Fibroblast of pulmonary artery (primary cell): ENCODE data around the gene MACROD2.

Source experiments
- DNase-seq: peaks from one replicate; pipeline ENCODE4 v3.0.0-alpha.2; 2010; ENCODE audit warnings: low read depth
- H3K4me3 ChIP-seq: replicated peaks from 2 replicates; pipeline ENCODE4 v1.5.1; 2011; ENCODE audit warnings: low read depth, mild to moderate bottlenecking, control low read depth, low read length, moderate library complexity
- CTCF ChIP-seq: IDR thresholded peaks from 2 replicates; pipeline ENCODE4 v1.5.1; 2011; ENCODE audit warnings: mild to moderate bottlenecking, control low read depth, low read length, inconsistent platforms; ENCODE audit errors: missing control alignments

Gene MACROD2

GRCh38 chr20:15851576-15852215 is 1856.4 kb downstream of the MACROD2 start:
- no peak overlapping the region for H3K4me3 ChIP-seq
- DNase-seq: no peak
- no peak for TF ChIP-seq CTCF

- TF ChIP-seq CTCF: no peak
- DNase-seq: no peak
- H3K4me3 ChIP-seq: no peak overlapping the region
These were observed 1859.6 kb downstream of the MACROD2 start for GRCh38 chr20:15854911-15855310.

- DNase-seq: no peak
- TF ChIP-seq CTCF: no peak
- no peak overlapping the region for H3K4me3 ChIP-seq
These were observed 1862.0 kb downstream of the MACROD2 start for GRCh38 chr20:15857173-15857784.

- DNase-seq: no peak
- no peak for TF ChIP-seq CTCF
- H3K4me3 ChIP-seq: no peak overlapping the region
These were observed 1863.7 kb downstream of the MACROD2 start for GRCh38 chr20:15859061-15859460.

- no peak overlapping the region for H3K4me3 ChIP-seq
- no peak for TF ChIP-seq CTCF
These were observed 1865.5 kb downstream of the MACROD2 start for GRCh38 chr20:15860850-15861249.

GRCh38 chr20:15862178-15862577 is 1866.9 kb downstream of the MACROD2 start:
- no peak for DNase-seq
- H3K4me3 ChIP-seq: no peak overlapping the region
- no peak for TF ChIP-seq CTCF

More at GRCh38 chr20:15860850-15861249, 1865.5 kb downstream of the MACROD2 start:
- DNase-seq: no peak

- no peak for DNase-seq
- no peak for TF ChIP-seq CTCF
- H3K4me3 ChIP-seq: no peak overlapping the region
These were observed 1868.4 kb downstream of the MACROD2 start for GRCh38 chr20:15863735-15864134.
